PC-3 (cell line): Measurements from ENCODE around the gene TANC1. TPM values are rescaled to one million over a fixed set of nuclear protein-coding genes. Genes with fewer than 3 reads are reported as not detected.

Source experiments
- ATAC-seq: fragments of 200-7000 bp; cut with Tn5 transposase; 2 replicates; pipeline ENCODE4 v1.9.1; 2020; ENCODE audit warnings: mild to moderate bottlenecking, moderate library complexity
- BruUV-seq: library from RNA; stranded (reverse); fragments of 400-500 nt; replicated peaks from 2 replicates; lab custom pipeline; 2021; lab: Mats Ljungman, UMichigan
- CTCF ChIA-PET: fragments of 300-600 bp; sonication (Branson Sonifier 250); formaldehyde crosslinking; loops from one replicate; lab custom pipeline; 2022; ENCODE audit warnings: antibody characterized with exemption; lab: Charles Lee
- POLR2A ChIA-PET: fragments of 300-600 bp; sonication (Branson Sonifier 250); formaldehyde crosslinking; loops from one replicate; lab custom pipeline; 2022; ENCODE audit warnings: antibody characterized with exemption; ENCODE audit not compliant: unreplicated experiment; lab: Charles Lee
- DNase-seq: peaks from one replicate; pipeline ENCODE4 v3.0.0-alpha.2; 2015
- H2AFZ ChIP-seq: fragments of 300-600 bp; sonication (generic); 2 replicates; pipeline ENCODE4 v1.6.0; 2016; ENCODE audit warnings: antibody characterized with exemption, low read length
- H3F3A ChIP-seq: fragments of 300-600 bp; sonication (generic); one replicate; pipeline ENCODE4 v1.6.0; 2017; ENCODE audit warnings: antibody characterized with exemption, low read length, control low read depth, mild to moderate bottlenecking; ENCODE audit not compliant: unreplicated experiment
- H3K27ac ChIP-seq: fragments of 300-600 bp; sonication (generic); 2 replicates; pipeline ENCODE4 v1.5.1; 2016; ENCODE audit warnings: mild to moderate bottlenecking, low read length
- H3K27me3 ChIP-seq: fragments of 300-600 bp; sonication (generic); 2 replicates; pipeline ENCODE4 v1.6.1; 2016; ENCODE audit warnings: low read length, mixed read lengths
- H3K36me3 ChIP-seq: fragments of 300-600 bp; sonication (generic); 2 replicates; pipeline ENCODE4 v1.6.1; 2016; ENCODE audit warnings: low read depth, mixed run types, low read length, mixed read lengths
- H3K4me1 ChIP-seq: fragments of 300-600 bp; sonication (generic); 2 replicates; pipeline ENCODE4 v1.5.1; 2016; ENCODE audit warnings: low read length; ENCODE audit not compliant: insufficient read depth
- H3K4me2 ChIP-seq: fragments of 300-600 bp; sonication (generic); 2 replicates; pipeline ENCODE4 v1.6.0; 2016; ENCODE audit warnings: low read length
- H3K4me3 ChIP-seq: fragments of 300-600 bp; sonication (generic); 2 replicates; pipeline ENCODE4 v1.5.1; 2016; ENCODE audit warnings: mild to moderate bottlenecking, low read length, mixed read lengths
- H3K79me2 ChIP-seq: fragments of 300-600 bp; sonication (generic); 2 replicates; pipeline ENCODE4 v1.6.1; 2017; ENCODE audit warnings: low read length, mixed read lengths
- H3K9ac ChIP-seq: fragments of 300-600 bp; sonication (generic); 2 replicates; pipeline ENCODE4 v1.6.0; 2016; ENCODE audit warnings: mild to moderate bottlenecking, low read length
- H3K9me2 ChIP-seq: fragments of 300-600 bp; sonication (generic); replicated peaks from 2 replicates; pipeline ENCODE4 v1.6.1; 2016; ENCODE audit warnings: mixed run types, low read length, mixed read lengths
- H3K9me3 ChIP-seq: fragments of 300-600 bp; sonication (generic); 2 replicates; pipeline ENCODE4 v1.6.1; 2016; ENCODE audit warnings: low read length, mixed read lengths
- H4K20me1 ChIP-seq: fragments of 300-600 bp; sonication (generic); 2 replicates; pipeline ENCODE4 v1.6.1; 2016; ENCODE audit warnings: low read length, mixed read lengths
- CTCF ChIP-seq: fragments of 300-600 bp; sonication (generic); conservative IDR thresholded peaks from 2 replicates; pipeline ENCODE4 v1.5.1; 2017; ENCODE audit warnings: antibody characterized with exemption, low read depth, mild to moderate bottlenecking, low read length
- EZH2 ChIP-seq: fragments of 300-600 bp; sonication (generic); IDR thresholded peaks from one replicate; pipeline ENCODE4 v1.6.1; 2017; ENCODE audit warnings: antibody characterized with exemption, mild to moderate bottlenecking, low read length; ENCODE audit not compliant: unreplicated experiment
- EZH2phosphoT487 ChIP-seq: fragments of 300-600 bp; sonication (generic); IDR thresholded peaks from 2 replicates; pipeline ENCODE4 v1.6.1; 2018; ENCODE audit warnings: mild to moderate bottlenecking, antibody characterized with exemption, low read length, borderline replicate concordance
- intact Hi-C: fragments of 100-400 bp; cut with micrococcal nuclease; formaldehyde crosslinking; loops from 2 replicates; pipeline ENCODE4 v1.9.0; 2023
- total RNA-seq: library from RNA; depleted of rRNA; stranded (reverse); fragments of >200 nt; gene quantifications from 2 replicates; pipeline ENCODE4 v1.2.3, GENCODE V29; 2014

Gene TANC1
- total RNA-seq, 1 experiment from 2014 or later, result 17.6 TPM

- no peaks in the 10 kb centered on the region for H4K20me1 ChIP-seq
- no peak overlapping the region for H3K4me3 ChIP-seq
- no peak overlapping the region for H3K27ac ChIP-seq
- H3K79me2 ChIP-seq, result 0 out of 2 replicates have a peak, but pooled peaks cover 5% of the 10 kb centered on the region
- 0 out of 2 replicates have a peak, but pooled peaks cover 4% of the 10 kb centered on the region for H3K36me3 ChIP-seq
- peaks cover 29% of the 10 kb centered on the region for H3K4me1 ChIP-seq
- H2AFZ ChIP-seq, result no peak overlapping the region
- POLR2A ChIA-PET, result interaction anchor here (0.6 kb wide), 1 partner anchor 69 kb away, joined by 3 read pairs; no protein-coding TSS in a partner anchor
- no peak overlapping the region for H3K9ac ChIP-seq
- DNase-seq (no peak), ATAC-seq (no peak)
- no peaks in the 10 kb centered on the region for H3K9me2 ChIP-seq
- no peaks in the 10 kb centered on the region for H3F3A ChIP-seq
- H3K4me2 ChIP-seq, result no peak overlapping the region
- no peaks in the 10 kb centered on the region for H3K27me3 ChIP-seq
- intact Hi-C loops, result no loop called here
- H3K9me3 ChIP-seq, result no peaks in the 10 kb centered on the region
- TF ChIP-seq EZH2 (no peak), EZH2phosphoT487 (no peak), CTCF (no peak)
- BruUV-seq, result no TSS peak
- CTCF ChIA-PET, result no interaction called here
These were observed 161.4 kb downstream of the TANC1 start for GRCh38 chr2:159129824-159130223.

DNA sequence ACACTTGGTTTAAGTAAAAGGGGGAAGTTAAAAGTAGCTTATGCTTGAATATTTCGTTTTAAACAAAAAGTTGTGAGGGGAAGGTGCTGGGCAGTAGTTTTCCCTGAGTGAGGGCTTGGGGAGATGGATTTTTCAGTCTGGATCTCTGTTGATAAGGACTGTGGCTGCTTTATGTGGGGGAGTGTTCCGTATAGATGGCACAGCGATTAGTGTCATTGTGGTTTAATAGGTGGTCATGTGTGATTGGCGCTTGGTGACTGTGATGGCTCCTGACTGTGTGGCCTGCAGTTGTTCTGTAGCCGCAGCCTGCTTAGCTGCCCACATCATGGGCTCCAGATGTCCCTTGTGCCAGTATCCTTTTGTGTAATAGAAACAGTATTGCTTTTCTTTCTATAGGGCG, 161.9 kb downstream of the TANC1 start:
- BruUV-seq, result no TSS peak
- Histone ChIP-seq H3K27me3 (no peaks in the 10 kb centered on the region), H2AFZ (no peak overlapping the region), H3K36me3 (0 out of 2 replicates have a peak, but pooled peaks cover 4% of the 10 kb centered on the region), H3K4me1 (peaks cover 24% of the 10 kb centered on the region), H3K9ac (no peak overlapping the region), H3K4me2 (no peak overlapping the region), H3K4me3 (no peak overlapping the region), H3K9me2 (no peaks in the 10 kb centered on the region), H4K20me1 (no peaks in the 10 kb centered on the region), H3K27ac (no peak overlapping the region), H3K9me3 (no peaks in the 10 kb centered on the region), H3K79me2 (0 out of 2 replicates have a peak, but pooled peaks cover 5% of the 10 kb centered on the region), H3F3A (no peaks in the 10 kb centered on the region)
- ChIA-PET POLR2A (no interaction called here), CTCF (no interaction called here)
- DNase-seq, result no peak
- no peak for ATAC-seq
- TF ChIP-seq CTCF, result no peak
- TF ChIP-seq EZH2phosphoT487, result no peak
- TF ChIP-seq EZH2, result no peak
- intact Hi-C loops, result no loop called here

DNA sequence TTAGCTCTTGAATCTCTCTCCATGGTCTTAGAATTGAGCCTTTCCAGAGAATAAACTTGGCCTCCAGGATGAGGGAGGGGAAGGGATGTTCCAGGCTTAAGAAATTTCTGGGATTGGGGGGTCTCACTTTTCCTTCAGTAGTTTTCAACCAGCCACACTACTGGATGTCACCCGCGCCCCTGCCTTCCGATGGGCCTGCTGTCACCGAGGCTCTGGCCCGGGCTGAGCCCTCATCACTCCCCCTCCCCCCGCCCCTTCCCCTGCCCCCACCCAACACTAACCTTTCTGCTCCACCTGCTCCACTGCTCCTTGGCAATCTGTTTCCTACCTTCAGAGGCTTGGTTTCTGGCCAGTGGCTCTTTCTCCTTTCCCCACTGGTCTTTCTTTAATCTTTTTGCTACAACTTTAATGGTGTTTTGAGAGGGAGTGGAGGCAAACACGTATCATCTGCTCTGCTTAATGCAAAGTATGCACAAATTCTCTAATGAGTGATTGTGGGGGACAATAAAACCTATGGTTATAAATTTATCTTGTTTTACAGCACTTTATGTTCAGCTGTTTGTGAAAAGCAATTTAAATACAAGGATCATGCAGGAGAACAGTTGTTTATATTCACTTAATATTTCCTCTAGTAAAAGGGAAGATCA, 162.9 kb downstream of the TANC1 start:
- DNase-seq (no peak), ATAC-seq (no peak)
- no peaks in the 10 kb centered on the region for H3K9me2 ChIP-seq
- H3K4me1 ChIP-seq, result peaks cover 16% of the 10 kb centered on the region
- no peaks in the 10 kb centered on the region for H3K79me2 ChIP-seq
- 0 out of 2 replicates have a peak, but pooled peaks cover 4% of the 10 kb centered on the region for H3K36me3 ChIP-seq
- no peak overlapping the region for H3K9ac ChIP-seq
- H3K9me3 ChIP-seq, result no peaks in the 10 kb centered on the region
- no TSS peak for BruUV-seq
- peak overlapping the region; percentile 28; the same call in 1 of the 2 replicates for H3K4me2 ChIP-seq
- H3K27me3 ChIP-seq, result no peaks in the 10 kb centered on the region
- CTCF ChIA-PET, result no interaction called here
- intact Hi-C loops, result no loop called here
- H2AFZ ChIP-seq, result no peak overlapping the region
- no peak overlapping the region for H3K27ac ChIP-seq
- no peaks in the 10 kb centered on the region for H3F3A ChIP-seq
- no peak overlapping the region for H3K4me3 ChIP-seq
- POLR2A ChIA-PET, result no interaction called here
- TF ChIP-seq CTCF, result no peak
- no peak for TF ChIP-seq EZH2
- no peak for TF ChIP-seq EZH2phosphoT487
- H4K20me1 ChIP-seq, result no peaks in the 10 kb centered on the region
